Thoracic aorta (tissue), 2 donors: Measurements from ENCODE around the gene BTBD16. TPM values are rescaled to one million over a fixed set of nuclear protein-coding genes. Genes with fewer than 3 reads are reported as not detected.

Source experiments
- ATAC-seq: fragments of 150-250 bp; one replicate; pipeline ENCODE4 v1.8.0; 2017; ENCODE audit warnings: low read depth; ENCODE audit not compliant: insufficient number of reproducible peaks, low FRiP score
- DNase-seq: peaks from one replicate; pipeline ENCODE4 v3.0.0-alpha.2; 2020; ENCODE audit warnings: low spot score
- H3K27ac ChIP-seq, 2 donors: fragments of 200-600 bp; sonication (generic); 1 replicate in 1 of 2; 2 replicates in 1 of 2; pipeline ENCODE4 v1.5.1; 2016; ENCODE audit warnings: mild to moderate bottlenecking in 2 of 2, moderate library complexity in 2 of 2
- H3K27me3 ChIP-seq: fragments of 200-600 bp; sonication (generic); replicated peaks from 2 replicates; pipeline ENCODE4 v1.6.0; 2016; ENCODE audit warnings: mild to moderate bottlenecking; ENCODE audit not compliant: insufficient read depth
- H3K36me3 ChIP-seq: fragments of 200-600 bp; sonication (generic); one replicate; pipeline ENCODE4 v1.5.1; 2016
- H3K4me1 ChIP-seq, 2 donors: fragments of 200-600 bp; sonication (generic); 1 replicate in 1 of 2; 2 replicates in 1 of 2; pipeline versions ENCODE4 v1.5.1 to v1.6.0; 2016; ENCODE audit warnings: low read depth in 2 of 2, mild to moderate bottlenecking in 1 of 2; ENCODE audit not compliant: control insufficient read depth in 1 of 2
- H3K4me3 ChIP-seq: fragments of 200-600 bp; sonication (generic); 2 replicates; pipeline ENCODE4 v1.5.1; 2016; ENCODE audit warnings: mild to moderate bottlenecking
- H3K9me3 ChIP-seq: fragments of 200-600 bp; sonication (generic); 2 replicates; pipeline ENCODE4 v1.5.1; 2016
- total RNA-seq, 2 donors: library from RNA; depleted of rRNA; stranded (reverse); fragments of >200 nt; gene quantifications; one replicate each; pipeline versions ENCODE4 v1.1.0 to v1.2.3, GENCODE V29; 2016
- TF ChIP-seq, protein P1 (sequence below): fragments of 200-600 bp; sonication (generic); IDR thresholded peaks from one replicate; pipeline ENCODE4 v1.5.1; 2019; ENCODE audit warnings: antibody characterized with exemption

The BTBD16 gene
- total RNA-seq, 2 donors from 2014 or later, result not detected

DNA sequence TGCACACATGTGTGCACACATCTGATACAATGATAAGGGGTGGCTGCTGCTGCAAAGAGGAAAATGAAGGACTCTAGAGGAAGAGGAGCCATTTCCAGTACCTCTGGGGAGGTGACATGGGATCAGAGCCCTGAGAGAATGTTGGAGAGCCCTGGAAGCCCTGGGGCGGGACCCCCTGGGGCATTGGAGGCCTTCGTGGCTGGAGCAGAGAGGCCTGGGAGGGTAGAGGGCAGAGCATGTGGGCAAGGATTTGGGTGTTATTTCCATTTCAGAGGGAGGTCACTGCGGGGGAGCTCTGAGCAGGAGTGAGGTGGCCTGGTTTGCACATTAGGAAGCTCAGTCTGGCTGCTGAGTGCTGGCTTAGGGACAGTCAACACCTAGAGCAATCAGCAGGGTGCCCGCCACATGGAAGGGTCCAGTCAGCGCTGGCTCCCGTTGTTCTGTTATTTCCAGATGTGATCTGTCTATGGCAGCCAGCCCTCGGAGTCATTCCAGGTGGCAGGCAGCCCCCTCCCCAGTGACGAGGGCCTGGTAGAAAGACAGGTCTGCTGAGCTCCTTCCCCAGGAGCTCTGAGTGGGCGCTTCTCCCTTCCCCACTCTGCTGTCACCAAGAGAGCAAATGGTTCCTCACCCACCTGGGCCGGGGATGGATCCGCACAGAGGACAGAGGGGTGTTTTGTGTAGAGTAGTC is 24.1 kb upstream of the BTBD16 start:
- no peaks in the 10 kb centered on the region for H3K9me3 ChIP-seq
- ATAC-seq, result no peak
- no peaks in the 10 kb centered on the region for H3K4me1 ChIP-seq
- DNase-seq, result no peak
- H3K27me3 ChIP-seq, result no peaks in the 10 kb centered on the region
- TF ChIP-seq, protein P1, sequence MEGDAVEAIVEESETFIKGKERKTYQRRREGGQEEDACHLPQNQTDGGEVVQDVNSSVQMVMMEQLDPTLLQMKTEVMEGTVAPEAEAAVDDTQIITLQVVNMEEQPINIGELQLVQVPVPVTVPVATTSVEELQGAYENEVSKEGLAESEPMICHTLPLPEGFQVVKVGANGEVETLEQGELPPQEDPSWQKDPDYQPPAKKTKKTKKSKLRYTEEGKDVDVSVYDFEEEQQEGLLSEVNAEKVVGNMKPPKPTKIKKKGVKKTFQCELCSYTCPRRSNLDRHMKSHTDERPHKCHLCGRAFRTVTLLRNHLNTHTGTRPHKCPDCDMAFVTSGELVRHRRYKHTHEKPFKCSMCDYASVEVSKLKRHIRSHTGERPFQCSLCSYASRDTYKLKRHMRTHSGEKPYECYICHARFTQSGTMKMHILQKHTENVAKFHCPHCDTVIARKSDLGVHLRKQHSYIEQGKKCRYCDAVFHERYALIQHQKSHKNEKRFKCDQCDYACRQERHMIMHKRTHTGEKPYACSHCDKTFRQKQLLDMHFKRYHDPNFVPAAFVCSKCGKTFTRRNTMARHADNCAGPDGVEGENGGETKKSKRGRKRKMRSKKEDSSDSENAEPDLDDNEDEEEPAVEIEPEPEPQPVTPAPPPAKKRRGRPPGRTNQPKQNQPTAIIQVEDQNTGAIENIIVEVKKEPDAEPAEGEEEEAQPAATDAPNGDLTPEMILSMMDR, result no peak
- H3K27ac ChIP-seq, result no peak overlapping the region
- peaks cover 21% of the 10 kb centered on the region for H3K36me3 ChIP-seq
- no peak overlapping the region for H3K4me3 ChIP-seq

DNA sequence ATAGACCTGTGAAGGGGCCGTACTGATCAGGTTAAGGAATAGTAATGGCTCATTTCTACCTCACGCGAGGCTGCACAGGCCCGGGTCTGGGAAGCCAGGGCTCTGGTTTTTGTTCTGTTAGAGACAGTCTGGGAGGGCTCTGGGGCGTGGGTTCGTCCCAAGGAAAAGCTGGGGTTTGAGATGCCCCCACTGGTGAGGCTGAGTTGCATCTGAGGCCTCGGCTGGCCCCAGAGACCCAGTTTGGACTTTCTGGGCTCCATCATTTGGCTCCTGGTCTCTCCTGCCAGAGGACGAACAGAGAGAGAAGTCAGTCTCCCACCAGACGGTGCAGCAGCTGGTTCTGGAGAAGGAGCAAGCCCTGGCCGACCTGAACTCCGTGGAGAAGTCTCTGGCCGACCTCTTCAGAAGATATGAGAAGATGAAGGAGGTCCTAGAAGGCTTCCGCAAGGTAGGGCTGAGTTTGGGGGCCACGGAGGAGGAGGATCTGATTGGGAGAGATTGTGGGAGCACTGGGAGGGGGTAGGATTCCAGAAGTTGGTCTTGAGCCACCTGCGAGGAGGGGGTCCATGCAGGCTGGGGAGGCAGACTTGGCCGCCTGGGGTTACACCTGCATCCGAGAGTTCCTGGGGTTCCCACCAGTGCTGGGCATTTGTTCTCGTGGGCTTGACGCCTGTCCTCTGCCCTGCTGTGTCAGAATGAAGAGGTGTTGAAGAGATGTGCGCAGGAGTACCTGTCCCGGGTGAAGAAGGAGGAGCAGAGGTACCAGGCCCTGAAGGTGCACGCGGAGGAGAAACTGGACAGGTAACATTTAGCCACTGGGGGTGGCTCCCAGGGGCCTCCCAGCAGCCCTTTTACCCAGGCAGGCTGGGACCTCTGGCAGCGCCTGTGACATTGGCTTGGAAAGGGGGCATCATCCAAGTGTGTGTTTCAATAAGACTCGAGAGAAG is 22.5 kb upstream of the BTBD16 start:
- ATAC-seq, result no peak
- DNase-seq, result no peak
- no peak overlapping the region for H3K4me3 ChIP-seq
- no peak overlapping the region for H3K27ac ChIP-seq
- H3K27me3 ChIP-seq, result no peaks in the 10 kb centered on the region
- no peaks in the 10 kb centered on the region for H3K4me1 ChIP-seq
- TF ChIP-seq, protein P1, result no peak
- H3K36me3 ChIP-seq, result peaks cover 21% of the 10 kb centered on the region
- no peaks in the 10 kb centered on the region for H3K9me3 ChIP-seq

DNA sequence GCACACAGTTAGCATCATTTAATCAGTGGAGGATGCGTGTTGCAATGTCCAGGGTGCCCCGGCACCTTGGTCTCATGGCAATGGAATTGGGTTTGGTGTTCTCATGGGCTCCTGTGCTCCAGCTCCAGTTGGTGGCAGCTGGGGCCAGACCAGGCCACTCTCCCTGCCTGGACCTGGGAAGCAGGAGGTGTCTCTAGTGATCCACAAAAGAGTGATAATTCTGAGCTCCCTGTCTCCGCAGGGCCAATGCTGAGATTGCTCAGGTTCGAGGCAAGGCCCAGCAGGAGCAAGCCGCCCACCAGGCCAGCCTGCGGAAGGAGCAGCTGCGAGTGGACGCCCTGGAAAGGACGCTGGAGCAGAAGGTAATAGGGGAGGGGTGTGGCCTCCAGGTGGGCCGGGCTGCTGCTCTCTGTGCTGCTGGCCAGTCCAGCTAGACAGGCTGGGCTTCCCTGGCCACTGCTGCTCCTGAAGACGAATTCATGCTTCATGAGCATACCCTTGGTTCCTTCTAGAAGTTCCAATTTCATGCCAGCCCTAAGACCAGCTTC is 21.7 kb upstream of the BTBD16 start:
- no peak overlapping the region for H3K4me3 ChIP-seq
- H3K27me3 ChIP-seq, result no peaks in the 10 kb centered on the region
- H3K4me1 ChIP-seq, result no peaks in the 10 kb centered on the region
- no peak for ATAC-seq
- no peaks in the 10 kb centered on the region for H3K9me3 ChIP-seq
- no peak overlapping the region for H3K27ac ChIP-seq
- H3K36me3 ChIP-seq, result peaks cover 23% of the 10 kb centered on the region
- no peak for DNase-seq
- TF ChIP-seq, protein P1, result no peak

DNA sequence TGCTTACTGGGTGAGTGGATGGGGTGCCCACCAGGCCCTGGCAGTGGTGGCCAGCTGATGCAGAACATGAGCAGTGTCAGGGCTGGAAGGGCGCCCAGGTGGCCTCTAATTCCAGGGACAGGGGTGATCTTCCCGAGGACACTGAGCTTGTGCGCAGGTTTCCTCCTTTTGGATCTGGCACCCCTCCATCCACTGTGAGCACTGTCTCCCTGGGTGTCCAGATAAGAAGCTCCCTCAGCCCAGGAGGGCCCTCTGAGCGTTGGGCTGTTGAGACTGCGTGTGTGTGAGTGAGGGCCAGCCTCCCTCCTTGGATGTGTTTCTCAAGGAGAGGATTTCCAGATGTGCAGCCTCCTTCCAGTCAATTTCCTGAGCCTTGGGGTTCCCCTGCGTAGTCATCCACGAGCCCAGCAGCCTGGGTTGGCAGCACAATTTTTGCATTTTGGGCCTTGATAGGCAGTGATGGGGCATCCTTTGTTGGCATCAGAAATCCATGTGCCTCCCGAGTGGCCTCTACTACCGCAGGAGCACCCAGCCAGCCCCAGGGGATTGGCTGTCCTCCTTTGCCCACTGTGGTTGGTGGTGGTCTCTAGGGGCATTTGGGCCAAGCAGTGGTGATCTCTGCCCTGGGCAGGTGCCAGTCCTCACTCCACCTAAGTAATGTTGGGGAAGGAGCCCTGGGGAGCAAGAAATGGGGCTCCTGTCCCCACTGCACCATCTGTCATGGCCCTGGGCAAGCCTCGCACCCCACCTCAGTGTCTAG is 20.9 kb upstream of the BTBD16 start:
- no peaks in the 10 kb centered on the region for H3K27me3 ChIP-seq
- H3K36me3 ChIP-seq, result peaks cover 23% of the 10 kb centered on the region
- H3K9me3 ChIP-seq, result no peaks in the 10 kb centered on the region
- no peaks in the 10 kb centered on the region for H3K4me1 ChIP-seq
- TF ChIP-seq, protein P1, result no peak
- no peak for DNase-seq
- no peak for ATAC-seq
- no peak overlapping the region for H3K27ac ChIP-seq
- H3K4me3 ChIP-seq, result no peak overlapping the region
